Fibroblast of lung (primary cell): ENCODE measurements around the gene MLLT6. TPM values are rescaled to one million over a fixed set of nuclear protein-coding genes. Genes with fewer than 3 reads are reported as not detected.

Experiments
- DNase-seq, 2 donors: peaks; one replicate each; pipeline versions ENCODE4 v3.0.0 to v3.0.0-alpha.2; 2010; ENCODE audit warnings: low read depth in 2 of 2
- H2AFZ ChIP-seq: 2 replicates; pipeline ENCODE4 v1.5.1; 2012; ENCODE audit warnings: low read length, control low read depth, inconsistent platforms
- H3K27ac ChIP-seq: 2 replicates; pipeline ENCODE4 v1.5.1; 2011; ENCODE audit warnings: low read length, control low read depth; ENCODE audit not compliant: insufficient read depth
- H3K27me3 ChIP-seq: 2 replicates; pipeline ENCODE4 v1.5.1; 2011; ENCODE audit warnings: mild to moderate bottlenecking, low read length; ENCODE audit not compliant: control insufficient read depth, insufficient read depth
- H3K36me3 ChIP-seq: 2 replicates; pipeline ENCODE4 v1.5.1; 2011; ENCODE audit warnings: low read length; ENCODE audit not compliant: control insufficient read depth, insufficient read depth
- H3K4me1 ChIP-seq: 2 replicates; pipeline ENCODE4 v1.5.1; 2011; ENCODE audit warnings: low read length; ENCODE audit not compliant: control insufficient read depth, insufficient read depth; ENCODE audit errors: extremely low read depth
- H3K4me2 ChIP-seq: 2 replicates; pipeline ENCODE4 v1.5.1; 2011; ENCODE audit warnings: low read length, control low read depth; ENCODE audit not compliant: insufficient read depth; ENCODE audit errors: extremely low read depth
- H3K4me3 ChIP-seq, 4 experiments: fragments of 200-600 bp in 1 of 4; sonication (generic) in 1 of 4; replicated peaks in 1 of 4; 2 replicates each; pipeline ENCODE4 v1.5.1; 2011 to 2016; ENCODE audit warnings: low read length in 4 of 4, low read depth in 3 of 4, mild to moderate bottlenecking in 3 of 4, control low read depth in 2 of 4, inconsistent platforms in 1 of 4, mixed read lengths in 1 of 4; ENCODE audit not compliant: insufficient read depth in 1 of 4; ENCODE audit errors: control extremely low read depth in 1 of 4
- H3K79me2 ChIP-seq: 2 replicates; pipeline ENCODE4 v1.5.1; 2012; ENCODE audit warnings: mild to moderate bottlenecking, low read length, inconsistent platforms; ENCODE audit not compliant: control insufficient read depth, insufficient read depth
- H3K9ac ChIP-seq: 2 replicates; pipeline ENCODE4 v1.5.1; 2011; ENCODE audit warnings: mild to moderate bottlenecking, low read length, control low read depth; ENCODE audit not compliant: insufficient read depth
- H3K9me3 ChIP-seq: 2 replicates; pipeline ENCODE4 v1.5.1; 2012; ENCODE audit warnings: low read depth, low read length; ENCODE audit not compliant: control insufficient read depth, insufficient read depth
- H4K20me1 ChIP-seq: 2 replicates; pipeline ENCODE4 v1.5.1; 2011; ENCODE audit warnings: low read length; ENCODE audit not compliant: control insufficient read depth, insufficient read depth; ENCODE audit errors: extremely low read depth
- EZH2 ChIP-seq: IDR thresholded peaks from 2 replicates; pipeline ENCODE4 v1.5.1; 2012; ENCODE audit warnings: low read length, control low read depth, mild to moderate bottlenecking; ENCODE audit errors: missing control alignments
- polyA plus RNA-seq, 2 donors: library from polyadenylated mRNA; depleted of rRNA in 1 of 2; stranded (reverse) in 1 of 2; unstranded in 1 of 2; fragments of >200 nt; gene quantifications; 2 replicates each; pipeline ENCODE4 v1.2.1, GENCODE V29; 2011 to 2012; ENCODE audit warnings: missing spikeins in 1 of 2
- total RNA-seq: library from RNA; depleted of rRNA; stranded (reverse); fragments of >200 nt; gene quantifications from 2 replicates; pipeline ENCODE4 v1.2.1, GENCODE V29; 2014
- TF ChIP-seq, protein P1 (sequence below), 2 donors: IDR thresholded peaks in 1 of 2; conservative IDR thresholded peaks in 1 of 2; 1 replicate in 1 of 2; 2 replicates in 1 of 2; pipeline ENCODE4 v1.5.1; 2011 to 2012; ENCODE audit warnings: low read length in 2 of 2, control low read depth in 1 of 2, inconsistent platforms in 1 of 2, low read depth in 1 of 2, mild to moderate bottlenecking in 1 of 2

Gene MLLT6
- total and polyA plus RNA-seq, 2 donors (not counting 1 experiment from before 2014, with no cell fraction given): 15.4 to 17.7 TPM

- no peaks in the 10 kb centered on the region for H3K27me3 ChIP-seq
- H3K9me3 ChIP-seq: no peaks in the 10 kb centered on the region
- H3K79me2 ChIP-seq: no peaks in the 10 kb centered on the region
- no peak overlapping the region for H3K4me3 ChIP-seq
- H4K20me1 ChIP-seq: no peaks in the 10 kb centered on the region
- no peak overlapping the region for H3K9ac ChIP-seq
- no peak overlapping the region for H2AFZ ChIP-seq
- H3K4me1 ChIP-seq: no peaks in the 10 kb centered on the region
- no peak overlapping the region for H3K27ac ChIP-seq
- DNase-seq: no peak
- H3K36me3 ChIP-seq: peaks cover 20% of the 10 kb centered on the region
- TF ChIP-seq EZH2: no peak
- TF ChIP-seq, protein P1, sequence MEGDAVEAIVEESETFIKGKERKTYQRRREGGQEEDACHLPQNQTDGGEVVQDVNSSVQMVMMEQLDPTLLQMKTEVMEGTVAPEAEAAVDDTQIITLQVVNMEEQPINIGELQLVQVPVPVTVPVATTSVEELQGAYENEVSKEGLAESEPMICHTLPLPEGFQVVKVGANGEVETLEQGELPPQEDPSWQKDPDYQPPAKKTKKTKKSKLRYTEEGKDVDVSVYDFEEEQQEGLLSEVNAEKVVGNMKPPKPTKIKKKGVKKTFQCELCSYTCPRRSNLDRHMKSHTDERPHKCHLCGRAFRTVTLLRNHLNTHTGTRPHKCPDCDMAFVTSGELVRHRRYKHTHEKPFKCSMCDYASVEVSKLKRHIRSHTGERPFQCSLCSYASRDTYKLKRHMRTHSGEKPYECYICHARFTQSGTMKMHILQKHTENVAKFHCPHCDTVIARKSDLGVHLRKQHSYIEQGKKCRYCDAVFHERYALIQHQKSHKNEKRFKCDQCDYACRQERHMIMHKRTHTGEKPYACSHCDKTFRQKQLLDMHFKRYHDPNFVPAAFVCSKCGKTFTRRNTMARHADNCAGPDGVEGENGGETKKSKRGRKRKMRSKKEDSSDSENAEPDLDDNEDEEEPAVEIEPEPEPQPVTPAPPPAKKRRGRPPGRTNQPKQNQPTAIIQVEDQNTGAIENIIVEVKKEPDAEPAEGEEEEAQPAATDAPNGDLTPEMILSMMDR (conservative IDR thresholded peaks at IDR 0.05 in 1 of 2, IDR thresholded peaks at IDR 0.05 in 1 of 2; ENCODE audit: low read depth in 1 of 2, low read length in 2 of 2): no peak
- H3K4me2 ChIP-seq: no peak overlapping the region
These were observed 68.2 kb downstream of the MLLT6 start for GRCh38 chr17:38773258-38773657.

DNA sequence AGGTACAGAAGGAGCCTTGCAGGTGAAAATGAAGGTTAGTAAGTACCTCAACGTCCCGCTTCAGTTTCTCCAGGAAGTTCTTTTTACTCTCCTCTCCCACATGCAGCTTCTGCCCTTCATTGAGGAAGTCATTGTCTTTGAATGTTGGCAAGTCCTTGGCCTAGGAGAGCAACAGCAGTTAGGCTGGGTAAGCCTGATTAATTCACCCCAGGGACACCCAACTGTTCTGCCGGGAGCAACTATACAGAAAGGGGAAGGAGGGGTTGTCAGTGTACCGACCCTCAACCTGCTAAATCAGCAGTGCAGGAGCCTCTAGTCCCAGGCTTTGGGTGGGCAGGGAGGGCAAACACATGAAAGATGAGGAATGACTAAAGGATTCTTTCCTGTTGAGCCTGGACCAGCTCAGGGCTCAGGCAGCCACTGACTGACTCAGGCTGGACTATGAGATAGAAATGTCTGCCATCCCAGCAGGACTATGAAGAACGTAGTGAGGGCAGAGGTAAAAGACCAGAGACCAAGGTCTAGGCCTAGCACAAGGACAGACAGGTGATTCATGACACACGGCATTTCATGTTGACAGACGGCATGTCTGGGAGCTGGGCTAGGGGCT, 72.7 kb downstream of the MLLT6 start:
- H4K20me1 ChIP-seq: no peaks in the 10 kb centered on the region
- H3K4me2 ChIP-seq: no peak overlapping the region
- DNase-seq: no peak
- H3K27ac ChIP-seq: no peak overlapping the region
- no peaks in the 10 kb centered on the region for H3K4me1 ChIP-seq
- H2AFZ ChIP-seq: no peak overlapping the region
- no peak for TF ChIP-seq EZH2
- TF ChIP-seq, protein P1 (conservative IDR thresholded peaks at IDR 0.05 in 1 of 2, IDR thresholded peaks at IDR 0.05 in 1 of 2; ENCODE audit: low read depth in 1 of 2, low read length in 2 of 2): no peak
- H3K36me3 ChIP-seq: peaks cover 29% of the 10 kb centered on the region
- no peaks in the 10 kb centered on the region for H3K79me2 ChIP-seq
- no peaks in the 10 kb centered on the region for H3K9me3 ChIP-seq
- no peak overlapping the region for H3K9ac ChIP-seq
- no peaks in the 10 kb centered on the region for H3K27me3 ChIP-seq
- H3K4me3 ChIP-seq: no peak overlapping the region

Other genes starting within 250 kb of the MLLT6 start
- under 0.01 TPM in 1 of 2 replicates, not detected in the other for gene SRCIN1, start 99.3 kb upstream of the MLLT6 start, total RNA-seq
- gene SRCIN1, start 99.3 kb upstream of the MLLT6 start, polyA plus RNA-seq: not detected in 2 replicates
- gene EPOP, start 30.3 kb upstream of the MLLT6 start, total RNA-seq: 0.26 and 0.33 TPM in 2 replicates
- gene EPOP, start 30.3 kb upstream of the MLLT6 start, polyA plus RNA-seq: 0.14 and 0.24 TPM in 2 replicates
- 4.0 and 4.4 TPM in 2 replicates for gene CISD3, start 25.1 kb downstream of the MLLT6 start, total RNA-seq
- 5.7 and 7.6 TPM in 2 replicates for gene CISD3, start 25.1 kb downstream of the MLLT6 start, polyA plus RNA-seq
- 2.3 and 4.0 TPM in 2 replicates for gene PCGF2, start 43.1 kb downstream of the MLLT6 start, total RNA-seq
- gene PCGF2, start 43.1 kb downstream of the MLLT6 start, polyA plus RNA-seq: 8.0 and 10.5 TPM in 2 replicates
- 215 and 299 TPM in 2 replicates for gene PSMB3, start 47.5 kb downstream of the MLLT6 start, total RNA-seq
- gene PSMB3, start 47.5 kb downstream of the MLLT6 start, polyA plus RNA-seq: 210 and 334 TPM in 2 replicates
- gene PIP4K2B, start 94.3 kb downstream of the MLLT6 start, total RNA-seq: 38.5 and 43.8 TPM in 2 replicates
- gene PIP4K2B, start 94.3 kb downstream of the MLLT6 start, polyA plus RNA-seq: 30.6 and 33.5 TPM in 2 replicates
- gene CWC25, start 120.0 kb downstream of the MLLT6 start, total RNA-seq: 9.8 and 10.9 TPM in 2 replicates
- gene CWC25, start 120.0 kb downstream of the MLLT6 start, polyA plus RNA-seq: 14.4 and 15.6 TPM in 2 replicates
- 1,552 and 2,520 TPM in 2 replicates for gene RPL23, start 148.4 kb downstream of the MLLT6 start, total RNA-seq
- gene RPL23, start 148.4 kb downstream of the MLLT6 start, polyA plus RNA-seq: 2,492 and 2,693 TPM in 2 replicates
- gene LASP1, start 164.8 kb downstream of the MLLT6 start, total RNA-seq: 58.8 and 79.8 TPM in 2 replicates
- gene LASP1, start 164.8 kb downstream of the MLLT6 start, polyA plus RNA-seq: 159 and 208 TPM in 2 replicates